ENCODE results near the gene ATXN2.

GRCh38 chr12:111523587-111524167, 75.4 kb downstream of the ATXN2 start:
- no peak for TF ChIP-seq CTCF (IDR thresholded peaks at IDR 0.05)
- TF ChIP-seq ZFX (IDR thresholded peaks at IDR 0.05; ENCODE audit: borderline replicate concordance), result no peak
